Progenitor cell of endocrine pancreas (in vitro differentiated cells): ENCODE data around the gene LDHAL6B. TPM values are rescaled to one million over a fixed set of nuclear protein-coding genes. Genes with fewer than 3 reads are reported as not detected.

Source experiments
- DNase-seq: peaks from one replicate; pipeline ENCODE4 v3.0.0; 2021; ENCODE audit warnings: low spot score; ENCODE audit not compliant: unreplicated experiment
- H3K27ac Mint-ChIP-seq: 2 replicates; pipeline ENCODE4 v1.8.0; 2021; ENCODE audit warnings: mild to moderate bottlenecking, moderate library complexity, mixed read lengths
- H3K27me3 Mint-ChIP-seq: 2 replicates; pipeline ENCODE4 v1.8.0; 2021; ENCODE audit warnings: mixed read lengths
- H3K36me3 Mint-ChIP-seq: 2 replicates; pipeline ENCODE4 v1.8.0; 2022; ENCODE audit warnings: mixed read lengths; ENCODE audit not compliant: insufficient read depth
- H3K4me1 Mint-ChIP-seq: 2 replicates; pipeline ENCODE4 v1.8.0; 2021; ENCODE audit warnings: low read depth, mixed read lengths
- H3K4me3 Mint-ChIP-seq: 2 replicates; pipeline ENCODE4 v1.8.0; 2021; ENCODE audit warnings: low read depth, mild to moderate bottlenecking, moderate library complexity, mixed read lengths
- H3K9me3 Mint-ChIP-seq: 2 replicates; pipeline ENCODE4 v1.8.0; 2021; ENCODE audit warnings: low read depth, mixed read lengths
- CTCF ChIP-seq: fragments of 200-600 bp; sonication (generic); IDR thresholded peaks from one replicate; pipeline ENCODE4 v1.5.0; 2021; ENCODE audit warnings: antibody characterized with exemption, mild to moderate bottlenecking; ENCODE audit not compliant: unreplicated experiment
- microRNA-seq: library from miRNA; unstranded; fragments of <30 nt; microRNA quantifications from one replicate; pipeline ENCODE4 v1.1.0, GENCODE V29; 2020; ENCODE audit warnings: borderline number of aligned reads; ENCODE audit not compliant: unreplicated experiment
- total RNA-seq: library from RNA; stranded (reverse); gene quantifications from 2 replicates; pipeline ENCODE4 v1.2.1, GENCODE V29; 2021

Gene LDHAL6B
- total RNA-seq, 1 donor from 2014 or later, result not detected

DNA sequence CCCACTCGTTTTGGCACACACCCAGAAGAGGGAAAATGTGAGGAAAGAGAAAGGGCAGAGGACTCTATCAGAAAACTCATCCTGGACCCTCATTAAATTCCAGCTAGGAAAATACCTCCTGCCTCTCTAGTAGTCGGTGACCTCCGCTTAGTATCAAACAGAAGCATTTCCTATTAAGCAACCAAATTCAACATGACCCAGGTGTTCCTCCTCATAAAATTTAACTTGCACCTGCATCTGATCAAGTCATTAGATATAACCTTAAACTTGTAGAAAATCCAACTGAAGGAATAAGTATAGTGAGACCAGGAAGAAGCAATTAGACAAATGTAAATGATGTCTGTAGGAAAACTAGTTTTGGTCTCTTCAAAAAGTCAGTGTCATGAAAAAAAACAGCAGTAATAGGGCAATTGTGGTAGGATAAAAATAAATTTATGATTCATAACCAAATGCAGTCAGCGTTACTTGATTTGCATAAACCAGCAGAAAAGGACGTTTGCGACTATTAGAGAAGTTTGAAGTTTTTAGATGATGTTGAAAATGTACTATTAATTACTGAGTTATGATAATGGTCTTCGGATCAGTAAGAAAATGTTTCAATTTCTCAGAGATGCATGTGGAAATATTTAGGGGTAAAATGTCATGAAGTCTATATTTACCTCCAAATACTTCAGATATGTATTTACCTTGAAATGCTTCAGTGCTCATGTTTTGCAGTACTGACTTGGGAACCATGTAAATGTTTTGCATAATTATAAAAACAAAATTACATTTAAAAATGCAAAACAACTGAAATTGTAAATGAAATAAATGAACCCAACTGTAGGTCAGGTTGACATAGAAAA is 44.6 kb downstream of the LDHAL6B start:
- H3K27ac Mint-ChIP-seq, result no peak overlapping the region
- no peaks in the 10 kb centered on the region for H3K27me3 Mint-ChIP-seq
- H3K36me3 Mint-ChIP-seq, result no peaks in the 10 kb centered on the region
- no peaks in the 10 kb centered on the region for H3K4me1 Mint-ChIP-seq
- no peak overlapping the region for H3K4me3 Mint-ChIP-seq
- DNase-seq, result no peak
- no peak for TF ChIP-seq CTCF
- H3K9me3 Mint-ChIP-seq, result no peaks in the 10 kb centered on the region

DNA sequence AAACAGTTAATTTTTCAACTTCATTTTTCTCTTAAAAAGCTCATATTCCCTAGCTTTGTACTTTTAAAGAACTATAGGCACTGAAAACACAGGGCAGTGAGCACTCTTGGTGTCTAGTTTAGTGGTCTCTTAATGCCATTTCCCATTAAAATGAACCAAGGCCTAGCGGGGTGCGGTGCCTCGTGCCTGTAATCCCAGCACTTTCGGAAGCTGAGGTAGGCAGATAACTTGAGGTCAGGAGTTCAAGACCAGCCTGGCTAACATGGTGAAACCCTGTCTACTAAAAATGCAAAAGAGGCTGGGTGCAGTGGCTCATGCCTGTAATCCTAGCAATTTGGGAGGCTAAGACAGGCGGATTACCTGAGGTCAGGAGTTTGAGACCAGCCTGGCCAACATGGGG is 45.5 kb downstream of the LDHAL6B start:
- Mint-ChIP-seq H3K36me3 (no peaks in the 10 kb centered on the region), H3K4me3 (no peak overlapping the region), H3K9me3 (no peaks in the 10 kb centered on the region), H3K4me1 (no peaks in the 10 kb centered on the region), H3K27ac (no peak overlapping the region), H3K27me3 (no peaks in the 10 kb centered on the region)
- TF ChIP-seq CTCF, result no peak
- DNase-seq, result no peak

GRCh38 chr15:59255680-59256336 is 49.2 kb downstream of the LDHAL6B start:
- no peak overlapping the region for H3K27ac Mint-ChIP-seq
- no peaks in the 10 kb centered on the region for H3K27me3 Mint-ChIP-seq
- no peaks in the 10 kb centered on the region for H3K9me3 Mint-ChIP-seq
- H3K36me3 Mint-ChIP-seq, result no peaks in the 10 kb centered on the region
- no peak for DNase-seq
- H3K4me1 Mint-ChIP-seq, result peaks cover 5% of the 10 kb centered on the region
- TF ChIP-seq CTCF, result no peak
- H3K4me3 Mint-ChIP-seq, result no peak overlapping the region

DNA sequence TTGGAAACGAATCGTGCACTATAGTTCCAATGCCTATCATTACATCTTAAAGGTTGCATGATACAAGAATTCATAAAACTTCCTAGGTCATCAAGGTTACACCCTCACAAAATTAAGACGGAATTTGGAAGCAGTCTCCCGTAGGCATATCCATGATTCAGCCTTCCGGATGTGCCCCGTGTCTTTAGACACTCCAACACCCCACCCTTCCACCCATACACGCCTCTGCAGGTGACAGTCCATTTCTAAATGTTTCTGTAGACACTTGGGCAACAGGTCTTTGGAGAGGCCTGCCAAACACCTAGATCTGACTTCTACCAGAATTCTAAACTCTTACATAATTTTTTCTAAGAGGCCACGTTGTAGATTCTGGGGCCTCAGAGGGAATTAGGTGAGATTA is 49.8 kb downstream of the LDHAL6B start:
- Mint-ChIP-seq H3K9me3 (no peaks in the 10 kb centered on the region), H3K4me3 (no peak overlapping the region), H3K27ac (no peak overlapping the region), H3K36me3 (no peaks in the 10 kb centered on the region), H3K27me3 (no peaks in the 10 kb centered on the region), H3K4me1 (peaks cover 5% of the 10 kb centered on the region)
- no peak for DNase-seq
- no peak for TF ChIP-seq CTCF

DNA sequence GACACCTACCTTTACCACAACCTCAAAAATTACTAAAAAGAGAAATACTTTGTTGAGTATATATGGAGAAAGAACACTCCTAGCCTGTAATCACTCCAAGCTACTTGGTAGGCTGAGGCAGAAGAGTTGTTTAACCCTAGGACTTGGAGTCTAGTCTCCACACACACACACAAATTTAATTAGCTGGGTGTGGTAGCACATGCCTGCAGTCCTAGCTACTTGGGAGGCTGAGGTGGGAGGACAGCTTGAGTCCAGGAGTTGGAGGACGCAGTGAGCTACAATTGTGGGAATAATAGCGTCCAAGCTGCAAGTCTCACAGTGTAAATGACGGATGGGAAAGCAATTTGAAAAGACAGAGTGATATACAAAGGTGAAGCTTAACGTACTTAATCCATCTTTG is 50.5 kb downstream of the LDHAL6B start:
- Mint-ChIP-seq H3K27ac (no peak overlapping the region), H3K9me3 (no peaks in the 10 kb centered on the region), H3K4me1 (peaks cover 5% of the 10 kb centered on the region), H3K27me3 (no peaks in the 10 kb centered on the region), H3K36me3 (no peaks in the 10 kb centered on the region), H3K4me3 (no peak overlapping the region)
- no peak for TF ChIP-seq CTCF
- no peak for DNase-seq

Small RNA genes within 50 kb of the gene (microRNA-seq; reads per million reads assigned to microRNA genes)
- gene MIR2116, result not detected

Other genes starting within 250 kb of the LDHAL6B start
- 39.0 and 40.1 TPM in 2 replicates for gene RNF111, start 219.2 kb upstream of the LDHAL6B start, total RNA-seq
- 38.0 and 40.9 TPM in 2 replicates for gene CCNB2, start 101.7 kb upstream of the LDHAL6B start, total RNA-seq
- 40.4 and 42.3 TPM in 2 replicates for gene MYO1E, start 166.0 kb downstream of the LDHAL6B start, total RNA-seq
- 0.34 and 0.58 TPM in 2 replicates for gene FAM81A, start 231.3 kb downstream of the LDHAL6B start, total RNA-seq